Measurements from ENCODE around the gene JUP.
"Not testable (repeated sequence)": the region's sequence is repeated elsewhere in the genome, so short reads cannot be mapped to it uniquely, and the experiment has no call there.

JUP gene

DNA sequence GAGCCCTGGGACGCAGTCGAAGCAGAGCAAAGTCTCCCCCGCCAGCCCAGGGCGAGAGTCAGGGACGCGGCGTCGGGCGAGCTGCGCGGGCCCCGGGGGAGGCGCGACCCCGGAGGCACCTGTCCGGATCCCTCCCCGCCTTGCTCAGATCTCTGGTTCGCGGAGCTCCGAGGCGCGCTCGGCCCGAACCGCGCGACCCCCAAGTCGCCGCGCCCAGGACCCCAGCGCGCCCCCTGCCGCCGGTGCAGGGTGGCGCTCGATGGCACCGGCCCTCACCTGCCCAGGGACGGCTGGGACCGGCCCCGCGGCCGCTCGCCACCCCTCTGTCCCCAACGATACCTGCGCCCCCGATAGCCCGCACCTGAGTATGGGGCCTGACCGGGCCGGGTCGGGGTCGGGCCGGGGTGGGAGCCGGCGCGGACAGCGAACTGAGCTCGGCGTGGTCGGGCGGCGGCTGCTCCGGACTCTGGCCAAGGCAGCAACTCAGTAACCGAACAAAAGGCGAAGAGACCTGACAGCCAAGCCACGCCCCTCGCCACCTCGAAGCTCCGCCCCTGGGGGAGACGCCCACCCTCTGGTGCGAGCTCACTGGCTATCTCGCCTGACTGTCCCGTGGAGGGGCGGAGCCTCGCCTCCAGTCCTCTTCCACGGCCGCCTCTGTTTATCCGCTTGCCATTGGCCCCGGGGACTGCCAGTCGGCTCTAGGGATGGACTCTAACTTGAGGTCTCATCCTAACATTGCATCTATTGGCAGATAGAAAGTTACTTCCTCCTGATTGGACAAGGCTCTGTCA lies at the start of gene JUP:
Gene JUP (minus strand): TSS at position 485 of the 794 bp plus-strand sequence. CDS start 14,857 bp downstream, outside the sequence.
- DNase-seq (ENCODE audit: low spot score), result peak; percentile 99

GRCh38 chr17:41835800-41836549 lies 49.5 kb upstream of the JUP start, which contains the start of gene NT5C3B:
TSS of gene NT5C3B (minus strand) at chr17:41836232. CDS start at chr17:41836193, 39 bp downstream.
- DNase-seq (ENCODE audit: low spot score), result peak; percentile 94

DNA sequence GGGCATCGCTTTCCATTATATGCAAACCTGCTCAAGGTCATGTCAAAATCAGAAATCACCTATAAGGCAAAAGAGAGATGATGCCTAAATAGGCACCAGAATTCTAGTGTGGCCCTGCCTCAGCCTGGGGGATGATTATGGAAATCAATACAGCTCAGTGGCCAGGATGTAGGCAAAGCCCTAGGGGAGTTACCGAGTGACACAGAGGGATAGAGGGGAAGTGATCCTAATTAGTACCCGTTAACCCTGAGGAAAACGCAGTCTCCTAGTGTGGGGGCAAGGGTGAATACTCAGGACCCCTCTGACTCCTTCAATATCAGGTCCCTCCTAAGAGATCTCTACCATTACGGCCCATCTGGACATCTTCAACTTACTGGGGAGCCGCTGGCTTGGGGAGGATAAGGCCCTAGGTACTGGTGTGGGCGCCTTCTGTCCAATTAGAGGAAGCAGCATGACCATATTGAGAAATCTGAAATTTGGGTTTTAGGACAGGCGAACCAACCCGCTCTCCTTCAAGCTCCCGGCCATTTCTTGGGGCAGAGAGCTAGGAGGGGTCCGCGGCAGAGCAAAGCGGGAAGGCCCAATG lies 48.8 kb upstream of the JUP start:
- DNase-seq (ENCODE audit: low spot score), result peak; percentile 21

DNA sequence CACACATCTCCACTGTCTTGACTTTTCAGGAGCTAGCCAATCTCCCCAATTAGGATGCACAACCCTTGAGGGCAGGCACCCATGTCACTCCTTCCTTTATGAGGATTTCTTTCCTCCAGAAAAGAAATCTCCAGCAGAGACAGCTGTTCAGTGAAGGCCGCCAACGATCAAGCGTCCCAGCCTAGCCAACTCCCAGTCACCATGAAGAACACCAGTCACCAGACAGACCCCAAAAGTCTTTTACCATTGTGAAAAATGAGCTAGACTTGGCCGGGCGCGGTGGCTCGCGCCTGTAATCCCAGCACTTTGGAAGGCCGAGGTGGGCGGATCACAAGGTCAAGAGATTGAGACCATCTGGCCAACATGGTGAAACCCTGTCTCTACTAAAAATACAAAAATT lies 43.5 kb upstream of the JUP start:
- DNase-seq (ENCODE audit: low spot score), result not testable (repeated sequence)

DNA sequence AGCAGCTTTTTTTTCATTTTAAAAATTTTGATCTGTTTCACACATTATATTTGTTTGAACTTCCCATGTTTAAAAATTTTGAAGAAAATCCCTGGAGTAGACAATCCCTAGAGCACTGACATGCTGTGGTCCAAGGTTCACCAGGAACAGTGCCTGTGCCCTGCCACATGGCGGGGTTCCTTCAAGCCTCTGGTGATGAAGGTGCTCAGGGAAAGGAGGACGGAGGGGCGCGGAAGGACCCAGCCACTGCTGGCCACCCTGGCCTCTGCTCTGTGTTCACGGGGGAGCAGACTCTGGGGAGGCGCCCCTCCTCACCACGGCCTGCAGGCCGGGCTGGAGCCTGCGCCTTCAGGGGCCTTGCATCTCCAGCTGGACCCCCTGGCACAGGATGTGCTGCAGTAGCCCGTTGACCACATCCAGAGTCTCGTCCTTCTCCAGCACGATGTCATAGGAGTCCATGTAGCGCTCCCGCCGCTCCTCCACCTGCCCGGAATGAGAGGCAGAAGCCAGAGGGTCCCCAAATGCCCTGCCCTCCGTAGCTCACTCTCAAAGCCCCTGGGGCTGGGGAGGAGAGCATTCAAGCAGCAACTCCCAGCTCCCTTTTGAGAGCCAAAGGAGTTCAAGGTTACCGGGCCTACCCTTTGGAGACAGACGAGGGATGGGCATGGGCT lies 38.8 kb upstream of the JUP start:
- DNase-seq (ENCODE audit: low spot score), result no peak

DNA sequence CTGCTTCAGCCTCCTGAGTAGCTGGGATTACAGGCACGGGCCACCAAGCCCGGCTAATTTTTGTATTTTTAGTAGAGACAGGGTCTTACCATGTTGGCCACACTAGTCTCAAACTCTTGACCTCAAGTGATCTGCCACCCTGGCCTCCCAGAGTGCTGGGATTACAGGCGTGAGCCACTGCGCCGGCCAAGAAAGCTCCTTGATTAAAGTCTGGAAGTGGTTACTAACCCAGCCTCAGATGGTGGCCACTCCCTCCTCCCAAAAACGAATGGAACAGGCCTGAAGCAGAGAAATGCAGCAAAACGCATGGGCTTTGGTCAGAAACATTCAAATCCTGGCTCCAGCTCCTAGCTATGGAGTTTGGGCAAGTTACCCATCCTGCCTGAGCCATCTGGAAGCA lies 37.6 kb upstream of the JUP start:
- DNase-seq (ENCODE audit: low spot score), result no peak

DNA sequence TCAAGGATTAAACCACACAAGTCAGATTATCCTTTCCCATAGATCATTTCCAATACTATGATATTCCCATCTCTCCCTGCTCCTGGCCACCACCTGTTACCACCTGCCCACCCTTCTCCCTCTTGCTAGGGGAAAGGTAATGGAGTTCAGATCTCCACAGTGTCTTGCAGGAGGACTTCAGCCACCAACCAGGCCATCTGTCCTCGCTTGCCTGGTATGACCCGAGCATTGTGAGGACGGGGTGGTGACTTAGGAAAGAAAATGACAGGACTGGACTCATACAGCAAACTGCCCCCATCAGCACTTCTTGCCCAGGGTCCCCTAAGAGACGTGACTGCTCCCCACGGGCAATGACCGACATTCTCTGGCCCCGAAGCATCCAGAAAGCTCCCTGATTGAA lies 37.1 kb upstream of the JUP start:
- DNase-seq (ENCODE audit: low spot score), result no peak

DNA sequence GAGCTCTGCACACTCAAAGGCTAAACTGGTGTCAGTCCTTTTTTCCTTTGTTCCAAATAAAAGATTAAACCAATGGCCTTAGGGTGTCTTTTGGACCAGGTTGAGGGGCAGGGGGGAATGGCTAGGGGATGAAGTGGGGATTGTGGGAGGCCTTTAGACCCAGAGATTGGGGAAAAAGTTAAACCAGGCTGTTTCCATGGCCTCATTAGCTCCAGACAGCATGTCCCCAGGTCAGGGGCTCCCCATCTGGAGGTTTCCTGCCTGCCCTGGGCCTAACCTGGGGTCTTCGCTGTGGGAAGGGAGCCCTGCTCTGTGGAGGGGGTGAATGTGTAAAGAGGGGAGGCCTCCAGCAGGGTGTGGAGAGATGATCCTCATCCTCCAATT lies 36.6 kb upstream of the JUP start:
- no peak for DNase-seq (ENCODE audit: low spot score)

DNA sequence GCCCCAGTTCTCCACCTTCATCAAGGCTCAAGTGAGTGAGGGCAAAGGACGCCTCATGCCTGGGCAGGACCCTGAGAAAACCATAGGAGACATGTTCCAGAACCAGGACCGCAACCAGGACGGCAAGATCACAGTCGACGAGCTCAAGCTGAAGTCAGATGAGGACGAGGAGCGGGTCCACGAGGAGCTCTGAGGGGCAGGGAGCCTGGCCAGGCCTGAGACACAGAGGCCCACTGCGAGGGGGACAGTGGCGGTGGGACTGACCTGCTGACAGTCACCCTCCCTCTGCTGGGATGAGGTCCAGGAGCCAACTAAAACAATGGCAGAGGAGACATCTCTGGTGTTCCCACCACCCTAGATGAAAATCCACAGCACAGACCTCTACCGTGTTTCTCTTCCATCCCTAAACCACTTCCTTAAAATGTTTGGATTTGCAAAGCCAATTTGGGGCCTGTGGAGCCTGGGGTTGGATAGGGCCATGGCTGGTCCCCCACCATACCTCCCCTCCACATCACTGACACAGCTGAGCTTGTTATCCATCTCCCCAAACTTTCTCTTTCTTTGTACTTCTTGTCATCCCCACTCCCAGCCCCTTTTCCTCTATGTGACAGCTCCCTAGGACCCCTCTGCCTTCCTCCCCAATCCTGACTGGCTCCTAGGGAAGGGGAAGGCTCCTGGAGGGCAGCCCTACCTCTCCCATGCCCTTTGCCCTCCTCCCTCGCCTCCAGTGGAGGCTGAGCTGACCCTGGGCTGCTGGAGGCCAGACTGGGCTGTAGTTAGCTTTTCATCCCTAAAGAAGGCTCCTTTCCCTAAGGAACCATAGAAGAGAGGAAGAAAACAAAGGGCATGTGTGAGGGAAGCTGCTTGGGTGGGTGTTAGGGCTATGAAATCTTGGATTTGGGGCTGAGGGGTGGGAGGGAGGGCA lies 36.0 kb upstream of the JUP start:
- DNase-seq (ENCODE audit: low spot score), result no peak

GRCh38 chr17:41821776-41822175 lies 35.3 kb upstream of the JUP start:
- DNase-seq (ENCODE audit: low spot score), result no peak

GRCh38 chr17:41818024-41818423 lies 31.5 kb upstream of the JUP start:
- no peak for DNase-seq (ENCODE audit: low spot score)

DNA sequence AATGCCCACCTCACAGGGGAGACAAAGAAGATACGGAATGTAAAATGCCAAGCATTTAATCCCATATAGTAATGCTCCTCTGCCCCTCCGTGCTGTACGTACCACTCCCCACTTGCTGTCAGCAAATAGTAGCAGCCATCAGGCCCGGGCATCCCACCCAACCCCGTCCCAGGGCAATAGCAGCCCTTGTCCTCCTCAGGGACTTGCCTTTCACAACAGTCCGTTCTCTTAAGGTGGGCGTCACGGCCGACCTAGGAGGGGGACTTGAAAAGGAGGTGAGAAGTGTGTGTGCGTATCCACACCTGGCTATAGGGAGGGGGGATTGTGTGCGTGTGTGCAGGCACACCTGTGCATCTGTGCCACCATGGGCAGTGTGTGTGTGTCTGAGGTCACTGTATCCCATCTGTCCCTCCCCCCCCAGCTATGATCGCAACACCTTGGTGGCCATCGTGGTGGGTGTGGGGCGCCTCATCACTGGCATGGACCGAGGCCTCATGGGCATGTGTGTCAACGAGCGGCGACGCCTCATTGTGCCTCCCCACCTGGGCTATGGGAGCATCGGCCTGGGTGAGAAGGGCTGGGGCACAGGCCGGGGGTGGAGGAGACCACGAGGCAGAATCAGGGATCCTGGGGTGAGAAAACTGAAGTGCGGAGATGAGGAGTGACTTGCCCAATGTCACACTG lies 30.3 kb upstream of the JUP start:
- no peak for DNase-seq (ENCODE audit: low spot score)

DNA sequence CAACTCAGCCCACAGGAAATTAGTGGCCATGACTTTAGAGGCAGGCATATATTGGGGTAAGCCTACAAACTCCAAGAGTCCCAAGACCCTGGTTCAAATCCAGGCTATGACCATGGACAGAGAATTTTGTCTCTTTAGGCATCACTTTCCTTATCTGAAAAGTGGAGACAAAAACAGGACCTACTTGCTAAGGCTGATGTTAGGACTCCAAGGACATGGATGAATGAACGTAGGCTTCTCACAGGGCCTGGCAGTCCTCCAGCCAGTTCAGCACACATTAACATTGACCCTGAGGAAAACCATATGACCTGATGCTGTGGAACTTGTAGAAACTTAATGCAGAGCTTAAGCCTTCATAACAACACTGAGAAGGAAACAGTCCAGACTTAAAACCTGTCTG lies 27.7 kb upstream of the JUP start:
- DNase-seq (ENCODE audit: low spot score), result no peak

DNA sequence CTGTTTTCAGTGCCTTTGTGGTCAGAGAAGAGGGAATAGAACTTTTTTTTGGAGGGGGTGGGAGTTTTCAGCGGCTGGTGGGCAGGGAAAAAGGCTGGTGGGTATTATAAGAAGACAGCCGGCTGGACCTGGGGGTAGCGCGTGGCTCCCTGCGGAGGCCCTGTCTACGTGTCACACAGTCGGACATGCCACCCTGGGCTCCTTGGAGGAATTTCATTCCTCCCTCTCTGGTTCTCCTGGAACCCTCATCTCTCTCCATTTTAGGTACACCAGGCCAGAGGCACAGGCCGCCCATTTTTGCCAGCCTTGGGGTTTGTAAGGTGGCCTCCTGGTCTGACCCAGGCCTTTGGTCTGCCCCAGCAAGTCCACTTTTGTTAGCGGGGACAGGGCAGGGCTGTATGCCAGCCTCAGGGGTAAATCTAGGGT lies 27.2 kb upstream of the JUP start:
- DNase-seq (ENCODE audit: low spot score), result no peak

GRCh38 chr17:41813152-41813680 lies 26.7 kb upstream of the JUP start:
- peak; percentile 42 for DNase-seq (ENCODE audit: low spot score)

GRCh38 chr17:41812381-41813151 lies 26.1 kb upstream of the JUP start, which contains the start of gene FKBP10:
TSS of gene FKBP10 (plus strand) at chr17:41813004. CDS start at chr17:41813035, 31 bp downstream.
- DNase-seq (ENCODE audit: low spot score), result peak; percentile 97

DNA sequence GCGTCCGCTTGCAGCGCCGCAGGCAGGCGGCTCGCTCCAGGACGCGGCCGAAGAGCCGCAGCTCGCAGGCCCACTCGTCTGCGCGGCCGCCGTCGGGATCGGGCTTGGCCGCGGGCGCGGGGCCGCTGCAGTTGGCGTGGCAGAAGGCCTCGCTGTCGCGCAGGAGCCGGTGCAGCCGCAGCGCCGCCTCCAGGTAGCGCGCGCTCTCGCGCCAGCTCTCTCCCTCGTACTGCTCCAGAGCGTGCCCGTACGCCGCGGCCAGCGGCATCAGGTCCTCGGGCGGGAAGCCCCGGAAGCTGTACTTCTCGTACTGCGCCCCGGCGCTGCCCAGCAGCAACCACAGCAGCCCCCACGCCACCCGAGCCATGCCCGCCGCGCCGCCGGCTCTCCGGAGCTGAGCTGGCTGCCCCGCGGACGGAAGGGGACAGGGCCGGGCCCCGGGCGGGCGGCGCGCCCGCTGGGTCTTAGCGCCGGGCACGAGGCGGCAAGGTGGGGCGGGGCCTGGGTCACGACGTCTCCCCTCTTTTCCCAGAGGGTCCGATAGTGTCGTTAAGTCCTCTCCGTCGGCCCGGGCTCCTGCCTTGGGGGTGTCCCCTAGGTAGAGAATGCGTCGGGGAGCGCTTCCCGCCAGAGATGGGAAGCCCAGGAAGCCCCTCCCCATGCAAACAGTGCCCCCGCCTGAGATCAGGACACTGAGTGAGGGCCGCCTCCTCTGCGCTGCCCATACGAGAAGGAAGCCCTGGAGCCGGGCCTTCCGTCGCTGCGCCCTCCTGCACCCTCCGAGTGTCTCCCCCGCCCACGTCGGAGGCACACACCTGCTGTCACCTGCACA lies 25.3 kb upstream of the JUP start, which contains the start of gene P3H4:
Gene P3H4 (minus strand): TSS at position 401 of the 832 bp plus-strand sequence. CDS start 34 bp downstream, at position 367.
- DNase-seq (ENCODE audit: low spot score), result peak; percentile 88
